ENCODE results near the gene TMEM218. TPM values are rescaled to one million over a fixed set of nuclear protein-coding genes. Genes with fewer than 3 reads are reported as not detected.

TMEM218 gene
- total RNA-seq, 4 donors from 2014 or later, result 24.2 to 31.5 (median 26.1) TPM

DNA sequence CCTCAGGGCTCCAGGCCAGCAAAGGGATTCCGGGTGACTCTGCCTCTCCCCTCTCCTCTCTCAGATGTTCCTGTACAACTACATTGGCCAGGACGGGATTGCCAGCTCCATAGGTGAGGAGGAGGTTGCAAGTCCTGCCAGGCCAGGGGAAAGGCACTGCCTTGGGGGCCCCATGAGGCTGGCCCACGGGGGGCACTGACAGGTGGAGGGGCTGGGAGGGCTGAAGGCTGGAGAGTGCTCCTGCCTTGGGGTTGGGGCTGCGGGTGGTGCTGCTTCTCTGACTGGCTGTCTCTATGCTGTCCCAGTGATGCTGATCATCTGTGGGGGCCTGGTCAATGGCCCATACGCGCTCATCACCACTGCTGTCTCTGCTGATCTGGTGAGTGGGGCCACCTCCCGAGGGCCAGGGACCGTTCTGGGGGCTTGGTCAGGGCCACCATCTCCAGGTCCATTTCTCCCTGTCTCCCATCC is 26.6 kb downstream of the TMEM218 start:
- H3K36me3 ChIP-seq, result no peaks in the 10 kb centered on the region
- DNase-seq, result no peak
- H3K9me3 ChIP-seq, result no peaks in the 10 kb centered on the region
- no peaks in the 10 kb centered on the region for H3K27me3 ChIP-seq
- H3K27ac ChIP-seq, result no peak overlapping the region
- intact Hi-C loops (cut with DNase I), result no loop called here
- no peak for TF ChIP-seq POLR2A (IDR thresholded peaks at IDR 0.05)
- H3K4me1 ChIP-seq, result no peaks in the 10 kb centered on the region
- H3K4me3 ChIP-seq (replicated peaks in 1 of 3), result no peak overlapping the region
- WGBS, 2 donors, result 67 to 87% methylated on average over 3 to 5 of the region's 8 CpGs

DNA sequence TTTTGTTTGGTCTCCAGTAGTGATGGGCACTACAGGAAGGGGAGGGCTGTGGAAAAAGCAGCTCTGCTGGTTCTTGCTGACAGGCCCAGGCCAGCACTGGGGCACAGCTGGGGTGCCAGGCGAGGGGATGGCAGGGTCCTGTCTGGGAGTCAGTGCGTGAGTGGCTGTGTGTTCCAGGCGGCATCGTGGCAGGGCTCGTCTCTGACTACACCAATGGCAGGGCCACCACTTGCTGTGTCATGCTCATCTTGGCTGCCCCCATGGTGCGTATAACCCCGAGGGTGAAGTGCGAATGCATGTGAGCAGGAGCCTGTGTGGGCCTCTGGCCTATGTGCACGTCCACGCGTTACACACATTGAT is 27.4 kb downstream of the TMEM218 start:
- Histone ChIP-seq H3K4me1 (no peaks in the 10 kb centered on the region), H3K9me3 (no peaks in the 10 kb centered on the region), H3K27ac (no peak overlapping the region), H3K4me3 (replicated peaks in 1 of 3) (no peak overlapping the region), H3K27me3 (no peaks in the 10 kb centered on the region), H3K36me3 (no peaks in the 10 kb centered on the region)
- 94% methylated on average over 8 to 11 of the region's 11 CpGs for WGBS, 2 donors
- no peak for DNase-seq
- intact Hi-C loops (cut with DNase I), result no loop called here
- TF ChIP-seq, protein P1, sequence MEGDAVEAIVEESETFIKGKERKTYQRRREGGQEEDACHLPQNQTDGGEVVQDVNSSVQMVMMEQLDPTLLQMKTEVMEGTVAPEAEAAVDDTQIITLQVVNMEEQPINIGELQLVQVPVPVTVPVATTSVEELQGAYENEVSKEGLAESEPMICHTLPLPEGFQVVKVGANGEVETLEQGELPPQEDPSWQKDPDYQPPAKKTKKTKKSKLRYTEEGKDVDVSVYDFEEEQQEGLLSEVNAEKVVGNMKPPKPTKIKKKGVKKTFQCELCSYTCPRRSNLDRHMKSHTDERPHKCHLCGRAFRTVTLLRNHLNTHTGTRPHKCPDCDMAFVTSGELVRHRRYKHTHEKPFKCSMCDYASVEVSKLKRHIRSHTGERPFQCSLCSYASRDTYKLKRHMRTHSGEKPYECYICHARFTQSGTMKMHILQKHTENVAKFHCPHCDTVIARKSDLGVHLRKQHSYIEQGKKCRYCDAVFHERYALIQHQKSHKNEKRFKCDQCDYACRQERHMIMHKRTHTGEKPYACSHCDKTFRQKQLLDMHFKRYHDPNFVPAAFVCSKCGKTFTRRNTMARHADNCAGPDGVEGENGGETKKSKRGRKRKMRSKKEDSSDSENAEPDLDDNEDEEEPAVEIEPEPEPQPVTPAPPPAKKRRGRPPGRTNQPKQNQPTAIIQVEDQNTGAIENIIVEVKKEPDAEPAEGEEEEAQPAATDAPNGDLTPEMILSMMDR (IDR thresholded peaks at IDR 0.05), result no peak
- TF ChIP-seq POLR2A (IDR thresholded peaks at IDR 0.05), result no peak

DNA sequence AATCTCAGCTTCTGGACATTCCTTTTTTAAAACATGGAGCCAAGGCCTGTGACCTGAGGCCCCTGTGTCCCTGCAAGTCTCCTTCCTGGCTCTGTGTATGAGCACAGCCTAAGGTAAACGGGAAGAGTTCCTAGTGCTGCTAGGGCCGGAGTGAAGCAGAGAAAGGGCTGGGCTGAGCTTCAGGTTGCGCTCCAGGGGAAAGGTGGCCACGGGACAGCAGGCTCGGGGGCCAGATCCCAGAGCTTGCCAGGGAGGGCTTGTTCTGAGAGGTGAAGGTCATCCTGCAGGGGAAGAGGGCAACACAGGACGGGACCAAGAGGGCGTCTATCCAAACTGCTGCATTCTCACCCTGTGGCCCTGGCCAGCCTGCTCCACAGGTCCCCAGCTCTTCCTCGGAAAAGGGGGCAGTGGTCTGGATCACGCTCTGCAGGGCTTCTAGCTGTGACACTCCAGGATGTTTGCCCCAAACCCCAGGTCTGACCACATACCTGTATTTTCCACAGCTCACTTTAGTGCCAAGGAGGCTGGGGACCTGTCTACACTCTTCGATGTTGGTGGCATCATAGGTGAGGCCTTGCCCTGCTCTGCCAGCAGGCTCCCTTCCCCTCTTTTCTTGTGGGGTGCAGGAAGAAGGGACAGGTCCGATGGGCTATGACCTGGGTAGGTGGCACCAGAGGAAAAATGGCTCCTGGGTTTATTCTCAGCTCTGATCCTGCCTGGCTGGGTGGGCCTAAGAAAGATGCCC is 27.9 kb downstream of the TMEM218 start:
- Histone ChIP-seq H3K27ac (no peak overlapping the region), H3K36me3 (no peaks in the 10 kb centered on the region), H3K4me1 (no peaks in the 10 kb centered on the region), H3K27me3 (no peaks in the 10 kb centered on the region), H3K4me3 (replicated peaks in 1 of 3) (no peak overlapping the region), H3K9me3 (no peaks in the 10 kb centered on the region)
- no peak for DNase-seq
- WGBS, 2 donors, result 75 to 82% methylated on average over 10 to 11 of the region's 11 CpGs
- intact Hi-C loops (cut with DNase I), result no loop called here
- TF ChIP-seq, protein P1 (IDR thresholded peaks at IDR 0.05), result no peak
- no peak for TF ChIP-seq POLR2A (IDR thresholded peaks at IDR 0.05)

DNA sequence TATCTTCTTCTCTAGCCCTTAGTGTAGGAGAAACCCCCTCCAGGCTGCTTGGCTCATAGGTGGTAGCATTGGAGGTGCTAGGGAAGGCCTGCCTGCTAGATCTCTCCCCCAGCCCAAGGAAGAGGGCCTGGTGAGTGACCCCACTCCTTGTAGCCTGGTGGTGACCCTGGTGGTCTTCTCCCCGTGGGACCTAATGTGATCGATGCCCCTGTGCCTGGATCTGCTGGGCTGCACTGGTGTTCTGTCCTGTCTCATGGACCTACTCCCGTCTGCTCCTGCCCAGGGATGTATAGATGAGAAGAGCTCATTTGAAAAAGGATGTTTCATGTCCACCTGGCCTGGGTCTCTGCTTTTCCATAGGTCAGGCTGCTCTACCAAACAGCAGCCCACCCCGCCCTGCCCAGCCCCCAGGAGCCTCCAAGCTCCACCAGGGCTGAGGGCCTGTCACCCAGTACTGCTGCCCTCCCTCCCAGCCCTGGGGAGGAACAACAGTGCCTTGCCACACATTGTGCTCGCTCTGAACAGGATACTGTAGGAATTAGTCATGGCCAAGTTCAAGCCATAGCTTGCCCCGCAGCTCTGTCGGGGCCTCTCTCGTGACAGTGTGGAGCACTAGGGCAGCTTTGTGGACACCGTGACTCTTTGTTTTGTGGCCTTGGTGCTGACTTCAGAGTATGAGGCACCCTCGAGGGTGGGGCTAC is 28.7 kb downstream of the TMEM218 start:
- 75 to 85% methylated on average over 10 of the region's 10 CpGs for WGBS, 2 donors
- Histone ChIP-seq H3K4me3 (replicated peaks in 1 of 3) (no peak overlapping the region), H3K4me1 (no peaks in the 10 kb centered on the region), H3K36me3 (no peaks in the 10 kb centered on the region), H3K9me3 (no peaks in the 10 kb centered on the region), H3K27me3 (no peaks in the 10 kb centered on the region), H3K27ac (no peak overlapping the region)
- TF ChIP-seq, protein P1 (IDR thresholded peaks at IDR 0.05), result no peak
- TF ChIP-seq POLR2A (IDR thresholded peaks at IDR 0.05), result no peak
- no peak for DNase-seq
- intact Hi-C loops (cut with DNase I), result no loop called here

DNA sequence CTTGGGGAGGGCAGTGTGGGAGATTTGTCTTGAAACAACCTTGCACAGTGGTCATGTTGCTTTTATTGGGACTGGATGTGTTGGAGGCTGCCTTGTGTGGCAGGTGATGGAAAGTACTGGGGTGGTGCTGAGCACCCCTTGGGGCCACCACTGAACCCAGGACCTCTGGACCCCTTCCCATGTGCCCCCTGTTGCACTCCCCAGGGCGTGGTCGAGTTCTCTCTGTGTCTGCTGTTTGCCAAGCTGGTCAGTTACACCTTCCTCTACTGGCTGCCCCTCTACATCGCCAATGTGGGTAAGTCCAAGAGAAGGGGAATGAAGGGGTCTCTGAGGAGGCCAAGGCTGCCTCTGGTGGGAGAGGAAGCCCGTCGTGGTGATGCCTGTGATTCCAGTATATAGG is 29.4 kb downstream of the TMEM218 start:
- no peaks in the 10 kb centered on the region for H3K9me3 ChIP-seq
- H3K4me1 ChIP-seq, result no peaks in the 10 kb centered on the region
- no peak overlapping the region for H3K4me3 ChIP-seq (replicated peaks in 1 of 3)
- TF ChIP-seq POLR2A (IDR thresholded peaks at IDR 0.05), result no peak
- TF ChIP-seq, protein P1 (IDR thresholded peaks at IDR 0.05), result no peak
- no peak for DNase-seq
- intact Hi-C loops (cut with DNase I), result no loop called here
- WGBS, 2 donors, result 82 to 84% methylated on average over 3 to 5 of the region's 5 CpGs
- no peaks in the 10 kb centered on the region for H3K36me3 ChIP-seq
- H3K27ac ChIP-seq, result no peak overlapping the region
- H3K27me3 ChIP-seq, result no peaks in the 10 kb centered on the region

All from thyroid gland (tissue), 4 donors.